ENCODE data around the gene BPIFA1.

DNA sequence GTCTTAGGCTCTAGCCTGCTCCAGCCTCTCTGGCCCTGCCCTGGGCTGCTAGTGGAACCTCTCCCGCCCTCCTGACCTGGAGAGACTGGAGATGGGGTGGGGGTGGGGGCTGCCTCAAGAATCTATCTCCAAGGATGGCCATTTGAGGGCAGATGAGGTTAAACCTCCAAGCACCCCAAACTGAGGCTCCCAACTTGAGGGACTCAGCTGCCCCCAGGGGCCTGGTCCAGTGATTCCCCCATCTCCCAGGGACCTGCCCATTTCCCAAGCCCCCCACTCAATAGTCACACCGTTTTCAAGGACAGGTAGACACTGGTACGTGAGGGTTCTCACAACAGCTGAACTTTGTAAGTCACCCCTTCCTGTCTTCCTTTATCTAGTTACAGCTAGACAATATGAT is 40.1 kb downstream of the BPIFA1 start:
- TF ChIP-seq, protein P1, sequence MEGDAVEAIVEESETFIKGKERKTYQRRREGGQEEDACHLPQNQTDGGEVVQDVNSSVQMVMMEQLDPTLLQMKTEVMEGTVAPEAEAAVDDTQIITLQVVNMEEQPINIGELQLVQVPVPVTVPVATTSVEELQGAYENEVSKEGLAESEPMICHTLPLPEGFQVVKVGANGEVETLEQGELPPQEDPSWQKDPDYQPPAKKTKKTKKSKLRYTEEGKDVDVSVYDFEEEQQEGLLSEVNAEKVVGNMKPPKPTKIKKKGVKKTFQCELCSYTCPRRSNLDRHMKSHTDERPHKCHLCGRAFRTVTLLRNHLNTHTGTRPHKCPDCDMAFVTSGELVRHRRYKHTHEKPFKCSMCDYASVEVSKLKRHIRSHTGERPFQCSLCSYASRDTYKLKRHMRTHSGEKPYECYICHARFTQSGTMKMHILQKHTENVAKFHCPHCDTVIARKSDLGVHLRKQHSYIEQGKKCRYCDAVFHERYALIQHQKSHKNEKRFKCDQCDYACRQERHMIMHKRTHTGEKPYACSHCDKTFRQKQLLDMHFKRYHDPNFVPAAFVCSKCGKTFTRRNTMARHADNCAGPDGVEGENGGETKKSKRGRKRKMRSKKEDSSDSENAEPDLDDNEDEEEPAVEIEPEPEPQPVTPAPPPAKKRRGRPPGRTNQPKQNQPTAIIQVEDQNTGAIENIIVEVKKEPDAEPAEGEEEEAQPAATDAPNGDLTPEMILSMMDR (IDR thresholded peaks at IDR 0.05; ENCODE audit: low read depth, low read length, missing input control) = no peak
- TF ChIP-seq GABPA (IDR thresholded peaks at IDR 0.05 in 1 of 2, conservative IDR thresholded peaks at IDR 0.05 in 1 of 2) = no peak
- TF ChIP-seq, protein P2, sequence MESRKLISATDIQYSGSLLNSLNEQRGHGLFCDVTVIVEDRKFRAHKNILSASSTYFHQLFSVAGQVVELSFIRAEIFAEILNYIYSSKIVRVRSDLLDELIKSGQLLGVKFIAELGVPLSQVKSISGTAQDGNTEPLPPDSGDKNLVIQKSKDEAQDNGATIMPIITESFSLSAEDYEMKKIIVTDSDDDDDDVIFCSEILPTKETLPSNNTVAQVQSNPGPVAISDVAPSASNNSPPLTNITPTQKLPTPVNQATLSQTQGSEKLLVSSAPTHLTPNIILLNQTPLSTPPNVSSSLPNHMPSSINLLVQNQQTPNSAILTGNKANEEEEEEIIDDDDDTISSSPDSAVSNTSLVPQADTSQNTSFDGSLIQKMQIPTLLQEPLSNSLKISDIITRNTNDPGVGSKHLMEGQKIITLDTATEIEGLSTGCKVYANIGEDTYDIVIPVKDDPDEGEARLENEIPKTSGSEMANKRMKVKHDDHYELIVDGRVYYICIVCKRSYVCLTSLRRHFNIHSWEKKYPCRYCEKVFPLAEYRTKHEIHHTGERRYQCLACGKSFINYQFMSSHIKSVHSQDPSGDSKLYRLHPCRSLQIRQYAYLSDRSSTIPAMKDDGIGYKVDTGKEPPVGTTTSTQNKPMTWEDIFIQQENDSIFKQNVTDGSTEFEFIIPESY (IDR thresholded peaks at IDR 0.05) = no peak
- no peak for TF ChIP-seq YY1 (IDR thresholded peaks at IDR 0.05)
- no peak for TF ChIP-seq MAX (IDR thresholded peaks at IDR 0.05)
- TF ChIP-seq EGR1 (IDR thresholded peaks at IDR 0.05; ENCODE audit: low read depth in 2 of 2) = no peak
- TF ChIP-seq RAD21 (IDR thresholded peaks at IDR 0.05) = no peak
- no peak for TF ChIP-seq TAF1 (conservative IDR thresholded peaks at IDR 0.05)
- TF ChIP-seq HNF4G (IDR thresholded peaks at IDR 0.05) = no peak
- no peak for TF ChIP-seq REST (IDR thresholded peaks at IDR 0.05)
- TF ChIP-seq, protein P3, sequence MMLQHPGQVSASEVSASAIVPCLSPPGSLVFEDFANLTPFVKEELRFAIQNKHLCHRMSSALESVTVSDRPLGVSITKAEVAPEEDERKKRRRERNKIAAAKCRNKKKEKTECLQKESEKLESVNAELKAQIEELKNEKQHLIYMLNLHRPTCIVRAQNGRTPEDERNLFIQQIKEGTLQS (IDR thresholded peaks at IDR 0.05) = no peak
- TF ChIP-seq JUND (IDR thresholded peaks at IDR 0.05) = no peak
